ENCODE data around the gene TMEM269. TPM values are rescaled to one million over a fixed set of nuclear protein-coding genes. Genes with fewer than 3 reads are reported as not detected.
"Not testable (repeated sequence)": the region's sequence is repeated elsewhere in the genome, so short reads cannot be mapped to it uniquely, and the experiment has no call there.

The TMEM269 gene
- total and polyA plus RNA-seq, 2 experiments from 2014 or later: 0.35 to 0.69 TPM

- no peak for TF ChIP-seq CTCF (IDR thresholded peaks at IDR 0.05; ENCODE audit: low read depth, low read length)
- peaks cover 6% of the 10 kb centered on the region for H3K4me1 ChIP-seq (ENCODE audit: low read depth)
- H3K9me3 ChIP-seq (ENCODE audit: low read depth): no peaks in the 10 kb centered on the region
- no peak overlapping the region for H3K27ac ChIP-seq
- H3K27me3 ChIP-seq: no peaks in the 10 kb centered on the region
- no peak for DNase-seq (ENCODE audit: low read depth in 1 of 2, low spot score in 1 of 2)
- no peak overlapping the region for H3K4me3 ChIP-seq
- H3K36me3 ChIP-seq: peaks cover 40% of the 10 kb centered on the region
These were observed 36.1 kb upstream of the TMEM269 start for GRCh38 chr1:42748461-42749410.

- no peak overlapping the region for H3K27ac ChIP-seq
- H3K9me3 ChIP-seq (ENCODE audit: low read depth): no peaks in the 10 kb centered on the region
- no peak for TF ChIP-seq CTCF (IDR thresholded peaks at IDR 0.05; ENCODE audit: low read depth, low read length)
- peaks cover 52% of the 10 kb centered on the region for H3K36me3 ChIP-seq
- peaks cover 6% of the 10 kb centered on the region for H3K4me1 ChIP-seq (ENCODE audit: low read depth)
- DNase-seq (ENCODE audit: low read depth in 1 of 2, low spot score in 1 of 2): no peak
- H3K4me3 ChIP-seq: no peak overlapping the region
- no peaks in the 10 kb centered on the region for H3K27me3 ChIP-seq
These were observed 34.8 kb upstream of the TMEM269 start for GRCh38 chr1:42750041-42750440.

GRCh38 chr1:42751511-42752070 is 33.2 kb upstream of the TMEM269 start:
- H3K4me3 ChIP-seq; H3K9me3 ChIP-seq (ENCODE audit: low read depth): not testable (repeated sequence)
- peaks cover 49% of the 10 kb centered on the region for H3K36me3 ChIP-seq

GRCh38 chr1:42752284-42752683 is 32.5 kb upstream of the TMEM269 start:
- Histone ChIP-seq H3K36me3 (peaks cover 49% of the 10 kb centered on the region), H3K27me3 (no peaks in the 10 kb centered on the region), H3K9me3 (ENCODE audit: low read depth) (no peaks in the 10 kb centered on the region), H3K4me3 (no peak overlapping the region), H3K27ac (no peak overlapping the region), H3K4me1 (ENCODE audit: low read depth) (peaks cover 5% of the 10 kb centered on the region)
- TF ChIP-seq CTCF (IDR thresholded peaks at IDR 0.05; ENCODE audit: low read depth, low read length): no peak
- no peak for DNase-seq (ENCODE audit: low read depth in 1 of 2, low spot score in 1 of 2)

More at GRCh38 chr1:42751511-42752070, 33.2 kb upstream of the TMEM269 start:
- not testable (repeated sequence) for H3K27ac ChIP-seq; H3K27me3 ChIP-seq; DNase-seq (ENCODE audit: low read depth in 1 of 2, low spot score in 1 of 2); H3K4me1 ChIP-seq (ENCODE audit: low read depth)

GRCh38 chr1:42753070-42753469 is 31.7 kb upstream of the TMEM269 start:
- Histone ChIP-seq H3K27me3 (no peaks in the 10 kb centered on the region), H3K4me3 (no peak overlapping the region), H3K27ac (no peak overlapping the region), H3K36me3 (peaks cover 53% of the 10 kb centered on the region), H3K9me3 (ENCODE audit: low read depth) (no peaks in the 10 kb centered on the region), H3K4me1 (ENCODE audit: low read depth) (no peaks in the 10 kb centered on the region)
- peak in 1 of 2 donors; percentile 61 for DNase-seq (ENCODE audit: low read depth in 1 of 2, low spot score in 1 of 2)
- no peak for TF ChIP-seq CTCF (IDR thresholded peaks at IDR 0.05; ENCODE audit: low read depth, low read length)

All from cardiac muscle cell (in vitro differentiated cells and primary cell).